ENCODE data around the gene CFAP20DC. TPM values are rescaled to one million over a fixed set of nuclear protein-coding genes. Genes with fewer than 3 reads are reported as not detected.

CFAP20DC gene
- total and polyA plus RNA-seq, 12 donors: 0.13 to 0.25 (median 0.14) TPM; not detected in 8

DNA sequence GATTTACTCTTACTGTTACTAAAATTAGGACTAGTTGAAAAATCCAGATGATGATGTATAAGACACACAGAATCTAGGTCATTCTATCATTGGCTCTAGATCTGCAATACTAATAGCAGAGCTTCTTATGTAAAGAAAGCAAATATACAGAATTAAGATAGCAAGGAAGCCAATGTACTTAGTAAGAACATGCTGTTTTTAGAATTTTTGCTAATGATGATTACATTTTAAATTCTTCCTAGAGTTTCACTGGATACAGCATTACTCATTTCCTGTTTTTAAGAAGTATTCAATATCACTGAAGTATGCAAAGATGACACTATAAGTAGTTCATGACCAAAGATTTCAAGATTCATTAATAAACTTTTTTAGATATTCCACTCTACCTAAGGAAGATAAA, 60.7 kb downstream of the CFAP20DC start:
- ATAC-seq (no peak), DNase-seq (no peak)
- no peaks in the 10 kb centered on the region for H3K36me3 ChIP-seq
- peaks cover 0 to 22% (median 7%) of the 10 kb centered on the region in 11 donors for H3K9me3 ChIP-seq
- no peaks in the 10 kb centered on the region for H3K4me1 ChIP-seq
- intact Hi-C loops (cut with DNase I): no loop called here
- H3K27me3 ChIP-seq: no peaks in the 10 kb centered on the region
- TF ChIP-seq, protein P1, sequence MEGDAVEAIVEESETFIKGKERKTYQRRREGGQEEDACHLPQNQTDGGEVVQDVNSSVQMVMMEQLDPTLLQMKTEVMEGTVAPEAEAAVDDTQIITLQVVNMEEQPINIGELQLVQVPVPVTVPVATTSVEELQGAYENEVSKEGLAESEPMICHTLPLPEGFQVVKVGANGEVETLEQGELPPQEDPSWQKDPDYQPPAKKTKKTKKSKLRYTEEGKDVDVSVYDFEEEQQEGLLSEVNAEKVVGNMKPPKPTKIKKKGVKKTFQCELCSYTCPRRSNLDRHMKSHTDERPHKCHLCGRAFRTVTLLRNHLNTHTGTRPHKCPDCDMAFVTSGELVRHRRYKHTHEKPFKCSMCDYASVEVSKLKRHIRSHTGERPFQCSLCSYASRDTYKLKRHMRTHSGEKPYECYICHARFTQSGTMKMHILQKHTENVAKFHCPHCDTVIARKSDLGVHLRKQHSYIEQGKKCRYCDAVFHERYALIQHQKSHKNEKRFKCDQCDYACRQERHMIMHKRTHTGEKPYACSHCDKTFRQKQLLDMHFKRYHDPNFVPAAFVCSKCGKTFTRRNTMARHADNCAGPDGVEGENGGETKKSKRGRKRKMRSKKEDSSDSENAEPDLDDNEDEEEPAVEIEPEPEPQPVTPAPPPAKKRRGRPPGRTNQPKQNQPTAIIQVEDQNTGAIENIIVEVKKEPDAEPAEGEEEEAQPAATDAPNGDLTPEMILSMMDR (IDR thresholded peaks at IDR 0.05): no peak
- H3K27ac ChIP-seq: no peak overlapping the region
- no peak overlapping the region for H3K4me3 ChIP-seq

DNA sequence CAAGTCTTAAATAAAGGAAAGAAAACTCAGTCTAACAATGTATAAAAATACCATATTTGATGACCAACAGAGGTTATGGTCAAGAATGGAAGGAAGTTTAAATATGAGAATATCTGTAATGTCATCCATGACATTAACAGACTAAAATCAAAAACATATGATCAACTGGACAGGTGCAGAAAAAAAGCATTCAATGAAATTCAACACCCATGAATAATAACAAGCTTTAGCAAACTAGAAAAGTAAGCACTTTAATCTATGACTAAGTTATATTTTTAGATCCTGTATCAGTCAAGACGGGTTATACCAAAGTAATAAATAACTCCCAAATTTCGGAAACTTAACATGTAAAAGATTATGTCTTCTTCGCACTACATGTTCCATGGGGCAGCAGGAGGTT, 61.8 kb downstream of the CFAP20DC start:
- 86 to 91% methylated on average over 3 of the region's 3 CpGs for WGBS, 2 donors
- Histone ChIP-seq H3K36me3 (no peaks in the 10 kb centered on the region), H3K27ac (no peak overlapping the region), H3K9me3 (peaks cover 0 to 22% (median 7%) of the 10 kb centered on the region in 11 donors), H3K4me3 (no peak overlapping the region), H3K27me3 (no peaks in the 10 kb centered on the region), H3K4me1 (no peaks in the 10 kb centered on the region)
- intact Hi-C loops (cut with DNase I): no loop called here
- ATAC-seq: no peak
- DNase-seq: no peak
- TF ChIP-seq, protein P1 (IDR thresholded peaks at IDR 0.05): no peak

DNA sequence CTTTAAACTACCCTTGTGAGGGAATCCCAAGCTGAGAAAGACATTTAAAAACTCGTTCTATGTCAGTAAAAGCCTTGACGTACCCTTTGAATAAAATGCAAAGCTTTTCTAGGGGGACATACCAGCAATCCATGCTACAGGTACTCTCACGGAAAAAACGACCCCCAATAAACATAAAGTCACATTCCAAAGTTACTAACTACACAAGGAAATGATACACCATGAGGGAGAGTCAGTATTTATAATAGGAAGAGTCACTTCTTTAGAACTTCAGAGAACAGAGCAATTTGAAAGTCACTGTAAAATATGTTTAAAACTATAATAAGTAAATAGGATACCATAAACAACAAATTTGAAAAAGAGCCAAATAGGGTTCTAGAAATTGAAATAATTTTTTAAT, 63.2 kb downstream of the CFAP20DC start:
- H3K9me3 ChIP-seq: peaks cover 0 to 22% (median 7%) of the 10 kb centered on the region in 11 donors
- TF ChIP-seq, protein P1 (IDR thresholded peaks at IDR 0.05): no peak
- WGBS, 2 donors: 80 to 83% methylated on average over 4 of the region's 4 CpGs
- DNase-seq (no peak), ATAC-seq (no peak)
- H3K4me3 ChIP-seq: no peak overlapping the region
- no peak overlapping the region for H3K27ac ChIP-seq
- no peaks in the 10 kb centered on the region for H3K4me1 ChIP-seq
- no peaks in the 10 kb centered on the region for H3K36me3 ChIP-seq
- intact Hi-C loops (cut with DNase I): no loop called here
- no peaks in the 10 kb centered on the region for H3K27me3 ChIP-seq

DNA sequence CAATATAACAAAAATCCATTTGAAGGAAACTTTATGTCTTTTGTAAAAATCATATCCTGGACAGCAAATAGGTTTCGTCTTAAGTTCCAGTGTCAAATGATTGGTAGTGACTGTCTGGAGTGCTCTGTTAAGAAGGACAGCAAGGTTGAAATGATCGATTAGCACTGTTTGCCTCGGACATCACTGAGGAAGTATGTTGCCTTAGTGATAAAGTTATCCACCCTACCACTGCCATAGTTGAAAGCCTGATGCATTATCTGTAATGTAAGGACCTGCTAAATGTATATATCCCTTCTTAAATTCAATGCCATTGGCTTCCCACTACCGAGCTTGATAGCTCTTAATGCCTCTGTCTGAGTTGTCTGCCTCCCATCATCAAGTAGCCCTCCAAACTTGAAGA, 70.0 kb downstream of the CFAP20DC start:
- 70 to 73% methylated on average over 4 of the region's 4 CpGs for WGBS, 2 donors
- DNase-seq (no peak), ATAC-seq (no peak)
- H3K9me3 ChIP-seq: peaks cover 0 to 2% (median 0%) of the 10 kb centered on the region in 11 donors
- H3K4me3 ChIP-seq: no peak overlapping the region
- H3K36me3 ChIP-seq: no peaks in the 10 kb centered on the region
- TF ChIP-seq, protein P1 (IDR thresholded peaks at IDR 0.05): no peak
- H3K27me3 ChIP-seq: no peaks in the 10 kb centered on the region
- intact Hi-C loops (cut with DNase I): no loop called here
- H3K27ac ChIP-seq: no peak overlapping the region
- no peaks in the 10 kb centered on the region for H3K4me1 ChIP-seq

Measured in heart right ventricle (tissue), 16 donors.